ENCODE results near the gene HNRNPLL.
"Not testable (repeated sequence)": the region's sequence is repeated elsewhere in the genome, so short reads cannot be mapped to it uniquely, and the experiment has no call there.

The HNRNPLL gene

GRCh38 chr2:38602732-38603401 is at the start of gene HNRNPLL:
HNRNPLL (minus strand) TSS chr2:38602928; CDS start chr2:38602626, 302 bp downstream.
- peak; percentile 91 for DNase-seq (ENCODE audit: low read depth)

DNA sequence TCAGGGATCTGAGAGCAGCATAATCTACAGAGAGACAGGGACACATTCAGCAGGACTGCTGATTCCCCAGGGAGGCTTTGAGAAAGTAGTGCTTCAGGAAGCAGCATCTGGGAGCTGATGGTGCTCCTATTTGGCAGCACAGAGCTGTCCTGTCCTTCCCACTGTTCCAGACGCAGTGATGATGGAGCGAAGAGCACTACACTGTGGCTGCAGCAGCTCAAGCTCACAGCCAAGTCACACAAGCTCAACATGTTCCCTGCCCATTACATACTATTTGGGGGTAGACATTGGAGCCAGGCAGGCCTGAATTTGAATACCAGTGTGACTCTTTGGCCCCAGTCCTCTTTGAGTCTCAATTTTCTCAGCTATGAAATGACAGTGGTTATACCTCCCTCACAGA is 48.0 kb upstream of the HNRNPLL start:
- no peak for DNase-seq (ENCODE audit: low read depth)

DNA sequence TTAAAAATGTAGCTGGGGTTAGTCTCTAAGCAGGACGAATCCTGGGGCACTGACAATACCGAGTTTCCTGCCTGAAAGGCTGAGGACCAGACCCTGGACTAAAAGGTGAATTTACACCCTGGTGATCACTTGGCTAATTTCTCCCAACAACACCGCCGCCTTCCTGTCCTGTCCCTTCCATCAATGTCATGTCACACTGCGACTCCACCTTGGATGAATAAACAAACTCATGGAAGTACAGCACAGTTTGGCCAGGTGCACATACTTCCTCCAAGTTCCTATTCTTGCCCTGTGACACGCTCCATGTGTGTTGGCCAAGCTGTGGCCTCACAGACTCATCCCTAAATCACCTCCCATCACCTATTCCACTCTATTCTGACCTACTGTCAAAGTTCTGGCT is 47.3 kb upstream of the HNRNPLL start:
- DNase-seq (ENCODE audit: low read depth), result no peak

DNA sequence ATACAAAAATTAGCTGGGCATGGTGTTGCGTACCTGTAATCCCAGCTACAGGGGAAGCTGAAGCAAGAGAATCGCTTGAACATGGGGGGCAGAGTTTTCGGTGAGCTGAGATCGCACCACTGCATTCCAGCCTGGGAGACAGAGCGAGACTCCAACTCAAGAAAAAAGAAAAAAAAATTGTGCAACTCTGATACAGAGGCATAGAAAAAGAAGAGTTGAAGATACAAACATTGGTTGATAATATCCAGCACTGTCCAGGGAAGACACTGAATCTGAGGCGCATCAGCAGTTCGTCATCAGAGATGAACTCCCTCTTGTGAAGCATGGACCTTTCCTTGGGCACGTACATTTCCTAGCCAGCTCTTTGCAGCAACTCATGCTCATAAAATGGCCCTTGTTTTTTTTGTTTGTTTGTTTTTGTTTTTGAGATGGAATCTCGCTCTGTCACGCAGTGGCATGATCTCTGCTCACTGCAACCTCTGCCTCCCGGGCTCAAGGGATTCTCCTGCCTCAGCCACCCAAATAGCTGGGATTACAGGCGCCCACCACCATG is 46.5 kb upstream of the HNRNPLL start:
- DNase-seq (ENCODE audit: low read depth), result no peak

DNA sequence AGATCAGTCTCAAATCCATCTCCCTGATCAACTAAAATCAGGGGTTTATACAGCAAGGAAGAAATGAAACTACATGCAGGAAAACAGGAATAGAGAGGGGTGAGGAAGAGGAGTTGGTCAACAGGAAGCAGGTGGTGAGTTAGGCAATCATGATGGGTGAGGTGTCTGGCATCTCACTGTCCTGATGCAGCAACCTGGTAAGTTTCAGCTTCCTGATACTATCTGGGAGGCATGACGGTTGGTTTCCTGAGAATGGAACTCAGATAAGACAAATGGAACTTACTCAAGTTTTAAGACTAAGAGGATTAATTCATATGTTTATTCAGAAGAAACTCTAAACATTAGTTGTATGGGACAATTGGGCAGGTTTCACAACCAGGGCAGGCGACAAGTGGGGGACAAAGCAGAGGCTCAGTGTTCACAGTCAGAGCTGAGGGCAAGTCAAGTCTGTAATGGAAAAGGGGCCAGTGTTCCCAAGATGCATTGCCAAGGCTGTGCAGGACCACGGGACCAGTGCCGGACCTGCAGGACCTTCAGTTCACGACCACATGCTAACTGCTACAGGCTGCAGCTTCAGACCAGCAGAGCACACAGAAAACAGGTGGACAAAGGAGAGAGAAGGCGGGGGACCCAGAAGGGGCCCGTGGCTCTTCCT is 45.5 kb upstream of the HNRNPLL start:
- no peak for DNase-seq (ENCODE audit: low read depth)

DNA sequence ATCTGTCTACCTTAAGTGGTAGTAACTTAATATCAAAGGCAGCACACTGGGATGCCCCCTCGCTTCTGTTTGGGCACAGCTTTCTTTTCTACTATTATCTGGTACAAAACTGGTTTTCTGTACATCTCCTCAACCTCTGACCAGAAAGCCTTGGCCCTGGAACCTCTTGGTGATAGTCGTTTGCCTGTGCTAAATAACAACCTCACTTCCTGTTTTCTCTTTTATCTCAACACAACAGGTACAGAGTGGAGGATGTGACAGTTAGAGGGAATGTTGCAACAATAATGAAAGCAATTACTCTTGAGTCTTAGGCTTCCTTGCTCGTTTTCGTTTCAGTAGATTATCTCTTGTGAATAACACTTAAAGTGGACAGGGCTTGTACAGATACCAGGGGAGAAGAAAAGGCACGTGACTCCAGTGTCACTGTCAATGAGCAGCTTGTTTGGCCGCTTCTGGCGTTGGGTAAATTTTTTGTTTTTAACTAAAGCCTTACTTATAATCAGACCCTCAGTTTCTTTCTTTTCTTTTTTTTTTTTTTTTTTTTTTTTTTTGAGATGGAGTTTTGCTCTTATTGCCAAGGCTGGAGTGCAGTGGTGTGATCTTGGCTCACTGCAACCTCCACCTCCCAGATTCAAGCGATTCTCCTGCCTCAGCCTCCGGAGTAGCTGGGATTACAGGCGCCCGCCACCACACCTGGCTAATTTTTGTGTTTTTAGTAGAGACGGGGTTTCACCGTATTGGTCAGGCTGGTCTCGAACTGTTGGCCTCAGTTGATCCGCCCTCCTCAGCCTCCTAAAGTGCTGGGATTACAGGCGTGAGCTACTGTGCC is 41.2 kb upstream of the HNRNPLL start:
- DNase-seq (ENCODE audit: low read depth), result not testable (repeated sequence)

- no peak for DNase-seq (ENCODE audit: low read depth)
Observed at GRCh38 chr2:38643021-38643671, 40.4 kb upstream of the HNRNPLL start.

DNA sequence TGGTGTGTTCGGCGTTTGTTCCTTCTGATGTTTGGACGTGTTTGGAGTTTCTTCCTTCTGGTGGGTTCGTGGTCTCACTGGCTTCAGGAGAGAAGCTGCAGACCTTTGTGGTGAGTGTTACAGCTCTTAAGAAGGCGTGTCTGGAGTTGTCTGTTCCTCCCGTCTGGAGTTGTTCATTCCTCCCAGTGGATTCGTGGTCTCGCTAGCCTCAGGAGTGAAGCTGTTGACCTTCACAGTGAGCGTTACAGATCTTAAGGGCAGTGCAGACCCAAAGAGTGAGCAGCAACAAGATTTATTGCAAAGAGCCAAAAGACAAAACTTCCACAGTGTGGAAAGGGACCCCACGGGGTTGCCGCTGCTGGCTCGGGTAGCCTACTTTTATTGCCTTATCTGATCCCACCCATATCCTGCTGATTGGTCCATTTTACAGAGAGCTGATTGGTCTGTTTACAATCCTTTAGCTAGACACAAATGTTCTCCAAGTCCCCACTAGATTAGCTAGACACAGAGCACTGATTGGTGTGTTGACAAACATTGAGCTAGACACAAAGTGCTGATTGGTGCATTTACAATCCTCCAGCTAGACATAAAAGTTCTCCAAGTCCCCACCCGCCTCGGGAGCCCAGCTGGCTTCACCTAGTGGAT is 39.8 kb upstream of the HNRNPLL start:
- not testable (repeated sequence) for DNase-seq (ENCODE audit: low read depth)

DNA sequence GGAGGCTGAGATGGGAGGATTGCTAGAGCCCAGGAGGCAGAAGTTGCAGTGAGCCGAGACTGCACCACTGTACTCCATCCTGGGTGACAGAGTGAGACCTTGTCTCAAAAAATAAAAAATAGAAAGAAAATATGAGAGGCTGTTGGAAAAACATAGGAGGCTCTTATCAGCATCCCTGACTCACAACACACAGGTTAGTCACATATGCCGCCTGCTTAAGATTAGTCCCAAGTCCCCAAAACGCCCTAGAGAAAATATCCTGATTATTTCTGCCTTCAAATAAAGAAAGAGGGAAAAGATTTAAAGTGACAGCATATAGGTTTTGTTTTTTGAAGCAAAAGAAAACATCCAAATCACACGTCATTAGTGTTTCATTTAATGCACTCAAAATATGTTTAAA is 33.3 kb upstream of the HNRNPLL start:
- no peak for DNase-seq (ENCODE audit: low read depth)

GRCh38 chr2:38635139-38635538 is 32.4 kb upstream of the HNRNPLL start:
- no peak for DNase-seq (ENCODE audit: low read depth)

DNA sequence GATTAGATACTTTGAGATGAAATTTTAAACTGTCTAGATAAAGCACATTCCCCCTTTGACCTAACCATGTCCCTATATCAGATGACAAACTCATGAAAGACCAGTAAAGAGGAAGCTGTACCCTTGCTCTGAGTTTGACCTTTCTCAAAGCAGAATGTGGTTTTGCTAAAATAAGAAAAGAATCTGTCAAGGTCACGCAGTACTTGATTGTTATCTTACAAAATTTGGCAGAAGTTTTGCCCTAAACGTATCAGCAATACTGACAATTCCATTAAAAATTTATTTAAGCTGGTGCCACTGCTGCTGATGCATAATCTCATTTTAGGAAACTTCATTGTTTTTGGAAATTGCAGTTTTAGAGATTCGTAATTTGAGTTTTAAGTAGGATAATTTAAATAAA is 32.0 kb upstream of the HNRNPLL start:
- no peak for DNase-seq (ENCODE audit: low read depth)

- DNase-seq (ENCODE audit: low read depth), result no peak
Observed at GRCh38 chr2:38633895-38634294, 31.2 kb upstream of the HNRNPLL start.

- no peak for DNase-seq (ENCODE audit: low read depth)
Observed at GRCh38 chr2:38632980-38633379, 30.3 kb upstream of the HNRNPLL start.

- no peak for DNase-seq (ENCODE audit: low read depth)
Observed at GRCh38 chr2:38631976-38632375, 29.2 kb upstream of the HNRNPLL start.

DNA sequence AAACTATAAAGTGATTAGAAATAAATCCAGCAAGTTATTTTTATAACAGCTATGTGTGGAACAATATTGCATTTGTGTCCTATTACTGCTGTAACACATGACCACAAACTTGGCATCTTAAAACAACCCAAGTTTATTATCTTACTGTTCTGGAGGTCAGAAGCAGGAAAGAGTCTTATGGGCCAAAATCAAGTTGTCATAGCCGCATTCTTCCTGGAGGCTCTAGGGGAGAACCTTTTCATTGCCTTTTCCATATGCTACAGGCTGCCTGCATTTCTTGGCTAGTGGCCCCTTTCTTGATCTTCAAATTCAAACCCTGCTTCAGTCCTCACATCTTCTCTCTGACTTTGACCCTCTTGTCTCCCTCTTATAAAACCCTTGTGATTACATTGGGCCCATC is 27.0 kb upstream of the HNRNPLL start:
- DNase-seq (ENCODE audit: low read depth), result no peak

DNA sequence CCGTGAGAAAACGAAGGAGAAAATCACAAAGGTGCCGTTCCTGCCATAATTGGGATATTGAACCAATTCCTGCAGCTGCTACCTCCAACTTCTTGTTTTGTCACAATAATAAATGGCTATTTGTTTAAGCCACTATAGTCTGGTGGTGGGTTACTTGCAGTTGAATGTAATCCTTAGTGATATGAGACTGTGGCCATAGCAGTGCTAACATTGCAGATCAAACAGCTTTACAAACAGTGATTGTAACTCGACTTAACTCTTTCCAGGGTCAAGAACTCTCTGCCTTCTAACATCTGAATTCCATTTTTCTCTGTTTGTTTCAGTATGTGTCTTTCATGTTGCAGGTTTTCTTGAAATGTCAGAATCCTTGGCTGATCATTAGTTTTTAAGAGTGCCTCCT is 24.7 kb upstream of the HNRNPLL start:
- no peak for DNase-seq (ENCODE audit: low read depth)

DNA sequence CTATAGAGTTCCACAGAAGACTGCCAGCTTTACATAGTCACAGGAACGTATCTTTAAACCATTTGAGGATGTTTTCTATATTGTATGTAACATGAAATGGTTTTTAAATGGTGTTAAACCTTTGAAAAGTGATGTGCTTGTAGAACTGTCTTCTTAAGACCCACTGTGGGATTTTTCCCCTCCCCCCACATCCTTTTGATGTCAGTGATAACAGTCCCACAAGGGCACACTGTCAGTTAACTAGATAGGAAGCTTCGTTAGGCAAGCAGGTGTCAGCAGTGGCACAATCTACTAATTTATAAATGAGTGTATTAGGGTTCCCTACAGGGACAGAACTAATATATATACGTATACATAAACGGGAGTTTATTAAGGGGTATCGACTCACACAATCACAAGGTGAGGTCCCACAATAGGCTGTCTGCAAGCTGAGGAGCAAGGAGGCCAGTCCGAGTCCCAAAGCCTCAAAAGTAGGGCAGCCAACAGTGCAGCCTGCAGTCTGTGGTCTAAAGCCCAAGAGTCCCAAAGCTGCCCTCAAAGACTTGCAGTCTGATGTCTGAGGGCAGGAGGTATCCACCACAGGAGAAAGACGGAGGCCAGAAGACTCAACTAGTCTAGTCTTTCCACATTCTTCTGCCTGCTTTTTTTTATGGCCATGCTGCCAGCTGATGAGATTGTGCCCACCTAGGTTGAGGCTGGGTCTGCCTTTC is 23.8 kb upstream of the HNRNPLL start:
- DNase-seq (ENCODE audit: low read depth), result no peak

DNA sequence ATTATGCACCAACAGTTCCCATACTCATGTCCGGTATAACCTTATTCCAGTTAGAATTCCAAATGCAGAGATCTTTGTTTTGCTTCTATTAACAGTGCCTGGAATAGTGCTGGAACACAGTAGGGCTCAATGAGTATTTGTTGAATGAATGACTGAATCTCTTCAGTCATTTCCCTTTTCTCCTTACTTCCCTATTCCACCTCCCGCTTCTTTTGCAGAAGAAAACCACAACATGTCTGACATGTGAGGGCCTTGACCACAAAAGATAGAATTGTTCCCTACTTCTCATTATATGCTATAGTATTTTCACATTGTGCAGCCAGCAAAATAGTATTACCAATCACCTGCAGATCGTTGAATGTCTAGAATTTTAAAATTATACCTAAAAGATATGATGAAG is 19.5 kb upstream of the HNRNPLL start:
- no peak for DNase-seq (ENCODE audit: low read depth)

GRCh38 chr2:38621018-38621417 is 18.3 kb upstream of the HNRNPLL start:
- DNase-seq (ENCODE audit: low read depth), result no peak

GRCh38 chr2:38620282-38620977 is 17.7 kb upstream of the HNRNPLL start:
- no peak for DNase-seq (ENCODE audit: low read depth)
